Activated CD8-positive, alpha-beta T cell treated with anti-CD3 and anti-CD28 coated beads for 36 hours (primary cell): Measurements from ENCODE around the gene INPP5A. TPM values are rescaled to one million over a fixed set of nuclear protein-coding genes. Genes with fewer than 3 reads are reported as not detected.

Experiments
- ATAC-seq: fragments of 200-7000 bp; cut with Tn5 transposase; one replicate; pipeline ENCODE4 v1.10.0; 2021; ENCODE audit warnings: mild to moderate bottlenecking, moderate library complexity
- CTCF ChIA-PET: fragments of 350-600 bp; sonication (Branson Sonifier 250); formaldehyde crosslinking; loops from one replicate; lab custom pipeline; 2021; ENCODE audit warnings: antibody characterized with exemption; lab: Charles Lee
- POLR2A ChIA-PET: fragments of 350-600 bp; sonication (Branson Sonifier 250); formaldehyde crosslinking; loops from one replicate; lab custom pipeline; 2021; ENCODE audit warnings: antibody characterized with exemption; lab: Charles Lee
- DNase-seq: peaks from one replicate; pipeline ENCODE4 v3.0.0-alpha.2; 2020
- H3K27ac Mint-ChIP-seq: one replicate; pipeline ENCODE4 v1.8.0; 2021; ENCODE audit warnings: mild to moderate bottlenecking, mixed read lengths
- H3K27me3 Mint-ChIP-seq: one replicate; pipeline ENCODE4 v1.8.0; 2021; ENCODE audit warnings: mixed read lengths
- H3K36me3 Mint-ChIP-seq: one replicate; pipeline ENCODE4 v1.8.0; 2021; ENCODE audit warnings: low read depth, mixed read lengths
- H3K4me1 Mint-ChIP-seq: one replicate; pipeline ENCODE4 v1.8.0; 2021; ENCODE audit warnings: low read depth, mixed read lengths
- H3K4me3 Mint-ChIP-seq: one replicate; pipeline ENCODE4 v1.8.0; 2021; ENCODE audit warnings: mild to moderate bottlenecking, moderate library complexity, mixed read lengths
- H3K9me3 Mint-ChIP-seq: one replicate; pipeline ENCODE4 v1.8.0; 2021; ENCODE audit warnings: mixed read lengths
- intact Hi-C: fragments of 100-400 bp; cut with micrococcal nuclease; formaldehyde crosslinking; loops from one replicate; pipeline ENCODE4 v1.10.0; 2022
- total RNA-seq, 2 experiments: library from RNA; stranded (reverse); gene quantifications; one replicate each; pipeline ENCODE4 v1.2.3, GENCODE V29; 2021
- TF ChIP-seq, protein P1 (sequence below): fragments of 200-600 bp; IDR thresholded peaks from one replicate; pipeline ENCODE4 v1.8.0; 2022; ENCODE audit warnings: antibody characterized with exemption, mild to moderate bottlenecking

Gene INPP5A
- total RNA-seq, 2 experiments from 2014 or later, result 9.6 to 10.4 TPM

DNA sequence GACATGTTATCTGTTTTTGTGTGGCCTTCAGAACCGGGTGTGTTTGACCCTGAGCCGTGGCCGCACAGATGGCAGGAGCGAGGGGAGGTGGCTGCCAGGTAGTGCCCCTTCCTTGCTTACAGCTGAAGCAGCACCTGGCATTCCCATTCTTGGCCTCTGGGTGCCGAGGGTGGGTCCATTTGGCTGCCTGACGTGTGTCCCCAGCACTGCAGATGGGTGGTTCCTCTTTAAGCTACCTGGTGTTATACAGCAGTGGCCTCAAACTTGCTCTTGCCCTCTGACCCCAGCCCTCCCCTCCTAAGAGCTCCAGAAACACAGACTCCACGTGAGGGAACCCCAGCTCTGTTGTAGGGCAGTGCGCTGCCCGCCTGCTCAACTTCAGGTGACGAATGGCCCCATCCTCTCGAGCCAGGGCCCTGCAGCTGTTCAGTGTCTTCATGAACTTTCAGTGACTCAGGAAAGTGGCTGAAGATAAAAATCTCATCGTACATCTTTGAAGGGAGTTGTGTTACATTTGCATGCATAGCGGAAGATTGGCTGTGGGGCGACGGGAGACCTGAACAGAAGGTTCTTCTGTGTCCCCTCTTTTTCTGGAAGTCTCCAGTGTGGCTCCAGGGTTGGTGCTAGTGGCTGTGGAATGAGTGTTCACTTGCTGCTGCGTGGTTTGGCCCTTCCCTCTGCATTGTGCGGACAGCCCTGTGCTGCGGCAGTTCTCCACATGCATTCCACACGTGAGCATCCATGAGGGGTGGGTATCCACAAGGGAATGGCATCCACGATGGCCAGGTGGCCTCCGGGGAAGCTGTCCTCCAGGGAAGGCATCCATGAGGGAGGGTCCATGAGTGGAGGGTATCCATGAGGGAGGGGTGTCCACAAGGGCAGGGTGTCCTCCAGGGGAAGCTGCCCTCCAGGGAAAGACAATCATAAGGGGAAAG is 91.6 kb downstream of the INPP5A start:
- Mint-ChIP-seq H3K4me3 (no peak overlapping the region), H3K27ac (no peak overlapping the region), H3K4me1 (peaks cover 30% of the 10 kb centered on the region), H3K9me3 (no peaks in the 10 kb centered on the region), H3K36me3 (no peaks in the 10 kb centered on the region), H3K27me3 (no peaks in the 10 kb centered on the region)
- POLR2A ChIA-PET, result no interaction called here
- no peak for ATAC-seq
- TF ChIP-seq, protein P1, sequence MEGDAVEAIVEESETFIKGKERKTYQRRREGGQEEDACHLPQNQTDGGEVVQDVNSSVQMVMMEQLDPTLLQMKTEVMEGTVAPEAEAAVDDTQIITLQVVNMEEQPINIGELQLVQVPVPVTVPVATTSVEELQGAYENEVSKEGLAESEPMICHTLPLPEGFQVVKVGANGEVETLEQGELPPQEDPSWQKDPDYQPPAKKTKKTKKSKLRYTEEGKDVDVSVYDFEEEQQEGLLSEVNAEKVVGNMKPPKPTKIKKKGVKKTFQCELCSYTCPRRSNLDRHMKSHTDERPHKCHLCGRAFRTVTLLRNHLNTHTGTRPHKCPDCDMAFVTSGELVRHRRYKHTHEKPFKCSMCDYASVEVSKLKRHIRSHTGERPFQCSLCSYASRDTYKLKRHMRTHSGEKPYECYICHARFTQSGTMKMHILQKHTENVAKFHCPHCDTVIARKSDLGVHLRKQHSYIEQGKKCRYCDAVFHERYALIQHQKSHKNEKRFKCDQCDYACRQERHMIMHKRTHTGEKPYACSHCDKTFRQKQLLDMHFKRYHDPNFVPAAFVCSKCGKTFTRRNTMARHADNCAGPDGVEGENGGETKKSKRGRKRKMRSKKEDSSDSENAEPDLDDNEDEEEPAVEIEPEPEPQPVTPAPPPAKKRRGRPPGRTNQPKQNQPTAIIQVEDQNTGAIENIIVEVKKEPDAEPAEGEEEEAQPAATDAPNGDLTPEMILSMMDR, result no peak
- no peak for DNase-seq
- CTCF ChIA-PET, result interaction anchor here (0.6 kb wide), 1 partner anchor 391 kb away, joined by 3 read pairs; no protein-coding TSS in a partner anchor
- intact Hi-C loops, result no loop called here

GRCh38 chr10:132630156-132630555 is 92.6 kb downstream of the INPP5A start:
- no peak overlapping the region for H3K27ac Mint-ChIP-seq
- H3K9me3 Mint-ChIP-seq, result no peaks in the 10 kb centered on the region
- TF ChIP-seq, protein P1, result no peak
- CTCF ChIA-PET, result no interaction called here
- no peaks in the 10 kb centered on the region for H3K27me3 Mint-ChIP-seq
- no peaks in the 10 kb centered on the region for H3K36me3 Mint-ChIP-seq
- intact Hi-C loops, result loop anchor here (10.0 kb wide), 1 partner anchor 85 kb away; no protein-coding TSS in a partner anchor
- H3K4me1 Mint-ChIP-seq, result peaks cover 35% of the 10 kb centered on the region
- POLR2A ChIA-PET, result no interaction called here
- no peak for DNase-seq
- no peak for ATAC-seq
- H3K4me3 Mint-ChIP-seq, result no peak overlapping the region

GRCh38 chr10:132630666-132631337 is 93.2 kb downstream of the INPP5A start:
- ATAC-seq, result no peak
- no peak for DNase-seq
- H3K27ac Mint-ChIP-seq, result no peak overlapping the region
- no peak overlapping the region for H3K4me3 Mint-ChIP-seq
- no peaks in the 10 kb centered on the region for H3K27me3 Mint-ChIP-seq
- POLR2A ChIA-PET, result no interaction called here
- CTCF ChIA-PET, result no interaction called here
- H3K36me3 Mint-ChIP-seq, result no peaks in the 10 kb centered on the region
- peaks cover 34% of the 10 kb centered on the region for H3K4me1 Mint-ChIP-seq
- H3K9me3 Mint-ChIP-seq, result no peaks in the 10 kb centered on the region
- TF ChIP-seq, protein P1, result no peak
- intact Hi-C loops, result loop anchor here (10.0 kb wide), 1 partner anchor 86 kb away; no protein-coding TSS in a partner anchor

- Mint-ChIP-seq H3K36me3 (no peaks in the 10 kb centered on the region), H3K9me3 (no peaks in the 10 kb centered on the region), H3K4me1 (peaks cover 34% of the 10 kb centered on the region), H3K27ac (no peak overlapping the region), H3K4me3 (no peak overlapping the region), H3K27me3 (no peaks in the 10 kb centered on the region)
- CTCF ChIA-PET, result interaction anchor here (4.0 kb wide), 1 partner anchor 172 kb away, joined by 16 read pairs; no protein-coding TSS in a partner anchor
- POLR2A ChIA-PET, result no interaction called here
- intact Hi-C loops, result loop anchor here (10.0 kb wide), 1 partner anchor 87 kb away; no protein-coding TSS in a partner anchor
- ATAC-seq (no peak), DNase-seq (no peak)
- TF ChIP-seq, protein P1, result no peak
Observed at GRCh38 chr10:132631338-132631735, 93.8 kb downstream of the INPP5A start.
